Suprapubic skin (tissue), 4 donors: ENCODE data around the gene IFI27L2.

ENCODE experiments used
- CTCF ChIP-seq, 2 donors: fragments of 200-600 bp in 1 of 2; fragments of 450-650 bp in 1 of 2; sonication (generic) in 1 of 2; IDR thresholded peaks; one replicate each; pipeline ENCODE4 v1.5.1; 2016 to 2019; ENCODE audit warnings: antibody characterized with exemption in 2 of 2, mild to moderate bottlenecking in 1 of 2, moderate library complexity in 1 of 2
- EP300 ChIP-seq: sonication (generic); formaldehyde crosslinking; IDR thresholded peaks from one replicate; pipeline ENCODE4 v1.6.1; 2017; ENCODE audit warnings: antibody characterized with exemption
- POLR2AphosphoS5 ChIP-seq, 3 donors: sonication (generic); formaldehyde crosslinking; IDR thresholded peaks; one replicate each; pipeline ENCODE4 v1.6.1; 2017; ENCODE audit warnings: antibody characterized with exemption in 3 of 3

DNA sequence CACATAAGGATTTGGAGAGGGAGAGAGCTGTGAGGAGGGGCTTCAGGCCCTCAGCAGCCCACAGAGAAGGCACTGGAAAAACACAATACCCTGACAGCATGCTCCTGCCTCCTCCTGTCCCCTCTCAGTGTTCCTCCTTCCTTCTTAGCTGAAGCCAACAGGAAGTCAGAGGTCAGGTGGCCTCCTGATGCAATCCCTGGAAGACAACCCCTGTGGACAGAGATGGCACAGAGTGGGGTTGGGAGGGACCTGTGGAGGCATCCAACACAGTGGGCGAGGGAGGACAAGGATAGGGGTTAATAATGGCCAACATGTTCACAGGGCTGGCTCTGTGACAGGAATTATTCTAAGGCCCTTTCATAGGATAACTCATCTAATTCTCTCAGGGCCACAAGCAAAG, 15.4 kb upstream of the IFI27L2 start:
- no peak for TF ChIP-seq CTCF (IDR thresholded peaks at IDR 0.05)
- TF ChIP-seq POLR2AphosphoS5 (IDR thresholded peaks at IDR 0.05) = no peak
- TF ChIP-seq EP300 = no peak
